Stimulated activated memory B cell treated with anti-CD40 and anti-IgM and Interleukin-4, amounts not matched to agents 10 μg/mL and 1 μg/mL and 100 μg/mL, for 72 hours (primary cell): ENCODE results near the gene EN2.

Experiments
- ATAC-seq: fragments of 150-1000 bp; cut with Tn5 transposase; 2 replicates; pipeline ENCODE4 v1.10.0; 2021
- H3K27ac Mint-ChIP-seq: one replicate; pipeline ENCODE4 v1.8.0; 2022; ENCODE audit warnings: mild to moderate bottlenecking, mixed read lengths
- H3K27me3 Mint-ChIP-seq: one replicate; pipeline ENCODE4 v1.8.0; 2022; ENCODE audit warnings: mixed read lengths
- H3K36me3 Mint-ChIP-seq: one replicate; pipeline ENCODE4 v1.8.0; 2022; ENCODE audit warnings: mixed read lengths
- H3K4me1 Mint-ChIP-seq: one replicate; pipeline ENCODE4 v1.8.0; 2022; ENCODE audit warnings: mixed read lengths
- H3K4me3 Mint-ChIP-seq: one replicate; pipeline ENCODE4 v1.8.0; 2022; ENCODE audit warnings: mild to moderate bottlenecking, moderate library complexity, mixed read lengths
- H3K9me3 Mint-ChIP-seq: one replicate; pipeline ENCODE4 v1.8.0; 2022; ENCODE audit warnings: mixed read lengths

EN2 gene

GRCh38 chr7:155422599-155423336 is 35.2 kb upstream of the EN2 start:
- no peak for ATAC-seq
- peaks cover 75% of the 10 kb centered on the region for H3K27me3 Mint-ChIP-seq

DNA sequence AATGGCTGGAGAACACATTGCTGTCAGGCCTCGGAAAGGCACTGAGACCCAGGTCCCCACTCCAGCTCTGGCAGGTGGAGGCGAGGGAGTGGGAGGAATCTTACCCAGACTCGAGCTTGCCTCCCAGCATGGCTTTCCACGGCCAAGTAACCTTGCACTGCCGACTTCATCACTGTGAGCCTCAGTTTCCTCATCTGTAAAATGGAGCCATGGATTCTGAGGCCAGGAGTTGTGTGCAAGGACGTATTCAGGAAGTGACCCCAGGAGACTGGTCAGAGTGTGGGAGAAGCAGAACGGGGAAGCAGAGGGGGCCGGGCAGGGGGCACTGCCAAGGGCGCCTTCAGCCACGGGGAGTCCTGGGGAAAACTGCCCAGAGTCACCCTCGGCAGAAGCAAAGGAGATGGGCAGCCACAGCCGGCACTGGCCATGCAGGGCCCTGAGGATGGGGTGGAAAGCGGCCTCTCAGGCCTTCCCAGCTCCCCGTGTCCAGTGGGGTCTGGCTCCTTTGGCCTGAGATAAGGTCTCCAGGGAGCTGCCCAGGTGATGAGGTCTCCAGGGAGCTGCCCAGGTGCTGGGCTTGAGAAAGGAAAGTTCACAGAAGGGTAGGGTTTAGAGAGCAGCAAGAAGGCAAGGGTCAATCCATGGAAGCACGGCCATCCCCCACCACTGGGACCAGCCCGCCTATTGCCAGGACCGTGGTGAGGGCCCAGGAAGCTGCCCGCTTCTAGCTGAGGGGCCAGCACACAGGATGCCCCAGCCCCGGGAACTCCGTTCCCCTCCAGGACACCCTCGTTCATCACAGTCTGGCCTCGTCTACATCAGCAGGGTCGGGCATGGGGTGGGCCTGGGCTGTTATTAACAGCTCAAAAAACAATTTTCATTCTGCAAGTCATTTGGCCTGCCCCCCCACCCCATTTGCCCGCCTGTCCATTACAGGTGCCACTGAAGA is 34.3 kb upstream of the EN2 start:
- Mint-ChIP-seq H3K9me3 (no peaks in the 10 kb centered on the region), H3K4me3 (no peak overlapping the region), H3K4me1 (no peaks in the 10 kb centered on the region), H3K27ac (no peak overlapping the region), H3K36me3 (no peaks in the 10 kb centered on the region), H3K27me3 (peaks cover 75% of the 10 kb centered on the region)
- no peak for ATAC-seq

More at GRCh38 chr7:155422599-155423336, 35.2 kb upstream of the EN2 start:
- no peaks in the 10 kb centered on the region for H3K9me3 Mint-ChIP-seq
- no peak overlapping the region for H3K4me3 Mint-ChIP-seq
- no peaks in the 10 kb centered on the region for H3K36me3 Mint-ChIP-seq
- H3K27ac Mint-ChIP-seq = no peak overlapping the region
- H3K4me1 Mint-ChIP-seq = no peaks in the 10 kb centered on the region

DNA sequence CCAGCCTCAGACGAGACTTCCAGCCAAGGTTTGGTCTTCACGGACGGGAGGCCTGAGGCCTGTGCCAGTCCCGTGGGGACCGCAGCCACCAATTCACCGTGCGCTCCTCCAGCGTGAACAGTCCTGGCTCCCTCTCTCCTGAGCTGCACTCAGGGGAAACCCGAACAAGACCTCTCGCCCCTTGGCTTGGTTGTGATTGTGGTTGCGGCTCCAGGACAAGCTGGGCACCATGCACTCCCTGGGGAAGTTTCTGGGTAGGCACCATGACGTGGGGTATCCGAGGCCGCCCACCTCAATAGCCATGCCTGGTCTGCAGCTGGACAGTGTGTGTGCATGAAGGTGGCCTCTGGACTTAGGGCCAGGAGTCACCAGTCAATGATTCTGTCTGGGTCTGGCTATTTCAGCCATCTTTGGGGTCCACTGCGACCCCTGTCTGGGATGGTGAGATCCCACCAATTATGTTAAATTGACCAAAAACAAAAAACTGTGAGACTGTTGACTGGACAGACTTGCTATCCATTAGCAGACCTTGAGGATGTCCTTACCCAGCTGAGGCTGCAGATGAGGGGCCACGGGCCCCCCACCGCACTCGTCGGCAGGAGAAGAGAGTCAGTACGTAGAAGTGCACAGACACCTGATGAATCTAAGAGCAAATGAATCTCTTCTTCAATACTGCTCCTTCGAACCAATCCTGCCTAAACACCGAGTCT is 33.5 kb upstream of the EN2 start:
- Mint-ChIP-seq H3K9me3 (no peaks in the 10 kb centered on the region), H3K4me1 (no peaks in the 10 kb centered on the region), H3K36me3 (no peaks in the 10 kb centered on the region), H3K27me3 (peaks cover 74% of the 10 kb centered on the region), H3K27ac (no peak overlapping the region), H3K4me3 (no peak overlapping the region)
- no peak for ATAC-seq

- H3K27me3 Mint-ChIP-seq = peaks cover 74% of the 10 kb centered on the region
These were observed 33.0 kb upstream of the EN2 start for GRCh38 chr7:155425011-155425340.

GRCh38 chr7:155425887-155426286 is 32.0 kb upstream of the EN2 start:
- Mint-ChIP-seq H3K9me3 (no peaks in the 10 kb centered on the region), H3K27ac (no peak overlapping the region), H3K4me1 (no peaks in the 10 kb centered on the region), H3K4me3 (no peak overlapping the region), H3K27me3 (peaks cover 77% of the 10 kb centered on the region), H3K36me3 (no peaks in the 10 kb centered on the region)
- ATAC-seq = no peak

More at GRCh38 chr7:155425011-155425340, 33.0 kb upstream of the EN2 start:
- H3K36me3 Mint-ChIP-seq = no peaks in the 10 kb centered on the region
- H3K9me3 Mint-ChIP-seq = no peaks in the 10 kb centered on the region
- no peaks in the 10 kb centered on the region for H3K4me1 Mint-ChIP-seq
- H3K4me3 Mint-ChIP-seq = no peak overlapping the region
- no peak overlapping the region for H3K27ac Mint-ChIP-seq
- ATAC-seq = no peak

- Mint-ChIP-seq H3K27me3 (peaks cover 86% of the 10 kb centered on the region), H3K36me3 (no peaks in the 10 kb centered on the region), H3K9me3 (no peaks in the 10 kb centered on the region), H3K27ac (no peak overlapping the region), H3K4me1 (no peaks in the 10 kb centered on the region), H3K4me3 (no peak overlapping the region)
- ATAC-seq = no peak
These were observed 31.2 kb upstream of the EN2 start for GRCh38 chr7:155426543-155427410.

DNA sequence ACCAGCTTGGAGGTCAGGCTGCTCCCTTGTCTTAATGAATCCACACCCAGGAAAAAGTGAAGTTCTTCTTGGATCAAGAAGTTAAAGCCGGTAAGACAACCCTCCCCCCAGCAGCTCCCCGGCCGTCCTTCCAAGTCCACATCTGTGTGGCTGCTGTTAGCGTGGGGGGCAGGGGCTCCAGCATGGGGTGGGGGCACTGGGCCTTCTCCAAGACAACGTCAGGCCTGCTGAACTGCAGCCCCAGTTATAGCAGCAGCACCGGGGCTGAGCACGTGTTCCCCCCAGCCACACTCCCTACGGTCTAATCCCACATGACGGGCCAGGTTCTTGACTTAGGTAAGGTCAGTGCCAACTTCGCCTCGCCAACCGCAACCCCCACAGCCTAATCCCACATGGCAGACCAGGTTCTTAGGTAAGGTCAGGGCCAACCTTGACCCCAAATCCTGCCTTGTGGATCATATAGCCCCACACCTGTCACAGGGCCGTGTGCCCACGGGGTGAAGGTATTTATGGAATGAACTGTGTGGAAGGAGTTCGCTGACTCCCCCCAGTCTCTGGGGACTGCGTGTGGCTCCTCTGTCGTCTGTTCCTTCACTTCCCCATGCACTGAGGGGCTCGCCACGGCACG is 30.4 kb upstream of the EN2 start:
- no peaks in the 10 kb centered on the region for H3K9me3 Mint-ChIP-seq
- H3K4me1 Mint-ChIP-seq = no peaks in the 10 kb centered on the region
- no peaks in the 10 kb centered on the region for H3K36me3 Mint-ChIP-seq
- H3K4me3 Mint-ChIP-seq = no peak overlapping the region
- ATAC-seq = no peak
- peaks cover 86% of the 10 kb centered on the region for H3K27me3 Mint-ChIP-seq
- H3K27ac Mint-ChIP-seq = no peak overlapping the region

GRCh38 chr7:155428171-155428834 is 29.6 kb upstream of the EN2 start:
- H3K36me3 Mint-ChIP-seq = no peaks in the 10 kb centered on the region
- H3K4me1 Mint-ChIP-seq = no peaks in the 10 kb centered on the region
- no peak overlapping the region for H3K4me3 Mint-ChIP-seq
- H3K27ac Mint-ChIP-seq = no peak overlapping the region
- no peak for ATAC-seq
- H3K9me3 Mint-ChIP-seq = peaks cover 1% of the 10 kb centered on the region
- peaks cover 82% of the 10 kb centered on the region for H3K27me3 Mint-ChIP-seq

DNA sequence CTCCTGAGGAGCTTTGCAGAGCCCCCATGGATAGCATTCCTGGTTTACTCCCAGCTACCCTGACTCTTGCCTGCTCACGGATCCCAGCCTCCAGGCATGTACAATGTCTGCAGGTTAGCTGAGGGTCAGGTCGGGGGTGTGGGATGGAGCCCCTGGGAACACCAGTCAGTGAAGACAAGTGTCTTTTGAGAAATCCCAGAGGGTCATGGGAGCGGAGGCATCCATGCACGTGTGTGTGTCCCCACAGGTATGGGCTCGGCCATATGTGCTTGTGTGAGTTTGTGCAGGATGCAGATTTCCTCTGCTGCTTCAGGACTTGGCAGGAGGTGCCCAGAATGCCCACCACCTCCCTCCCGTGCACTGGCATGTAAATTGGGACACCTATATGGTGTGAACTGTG is 28.3 kb upstream of the EN2 start:
- peaks cover 3% of the 10 kb centered on the region for H3K9me3 Mint-ChIP-seq
- no peak for ATAC-seq
- H3K27ac Mint-ChIP-seq = no peak overlapping the region
- no peak overlapping the region for H3K4me3 Mint-ChIP-seq
- peaks cover 69% of the 10 kb centered on the region for H3K27me3 Mint-ChIP-seq
- H3K4me1 Mint-ChIP-seq = no peaks in the 10 kb centered on the region
- H3K36me3 Mint-ChIP-seq = no peaks in the 10 kb centered on the region

- Mint-ChIP-seq H3K27ac (no peak overlapping the region), H3K4me1 (no peaks in the 10 kb centered on the region), H3K27me3 (peaks cover 61% of the 10 kb centered on the region), H3K9me3 (peaks cover 3% of the 10 kb centered on the region), H3K36me3 (no peaks in the 10 kb centered on the region), H3K4me3 (no peak overlapping the region)
- ATAC-seq = no peak
These were observed 27.3 kb upstream of the EN2 start for GRCh38 chr7:155430606-155431005.

DNA sequence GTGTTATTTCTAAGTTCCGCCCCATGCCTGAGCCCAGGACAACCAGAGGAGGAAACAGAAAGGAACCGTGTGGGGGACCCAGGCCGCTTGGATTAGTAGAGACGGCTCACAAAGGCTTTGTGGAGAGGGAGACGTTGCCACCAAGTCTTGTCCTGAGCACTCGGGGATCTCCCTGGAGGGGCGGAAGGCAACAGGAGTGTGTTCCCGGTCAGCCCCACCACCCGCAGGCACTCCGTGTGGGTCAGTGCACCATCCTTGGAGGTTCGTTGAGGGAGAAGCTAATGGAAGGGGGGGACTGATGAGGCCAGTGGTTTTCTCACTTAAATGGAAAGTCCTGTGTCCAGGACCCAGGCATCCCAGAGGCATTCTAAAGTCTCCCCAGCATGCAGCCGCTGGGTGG is 26.7 kb upstream of the EN2 start:
- Mint-ChIP-seq H3K27me3 (peaks cover 61% of the 10 kb centered on the region), H3K4me1 (no peaks in the 10 kb centered on the region), H3K27ac (no peak overlapping the region), H3K9me3 (peaks cover 4% of the 10 kb centered on the region), H3K36me3 (no peaks in the 10 kb centered on the region), H3K4me3 (no peak overlapping the region)
- no peak for ATAC-seq

DNA sequence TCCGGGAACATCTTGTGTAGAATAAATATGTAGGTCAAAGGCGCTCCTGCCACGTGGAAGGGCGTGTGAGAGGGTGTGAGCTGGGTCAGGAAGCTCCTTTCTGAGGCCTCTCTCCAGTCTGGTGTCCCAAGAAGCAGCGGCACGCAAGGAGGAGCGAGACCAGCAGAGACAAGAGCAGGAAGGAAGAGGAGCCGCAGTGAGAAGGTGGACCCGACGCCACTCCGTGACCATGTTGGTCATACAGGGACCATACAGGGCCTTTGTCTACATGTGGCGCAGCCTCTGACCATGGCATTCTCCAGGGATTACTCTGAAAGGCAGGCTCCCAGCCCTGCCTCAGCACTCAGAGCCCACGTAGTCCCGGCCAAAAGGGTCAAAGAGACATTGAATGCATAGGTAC is 26.2 kb upstream of the EN2 start:
- peaks cover 64% of the 10 kb centered on the region for H3K27me3 Mint-ChIP-seq
- ATAC-seq = no peak
- H3K4me1 Mint-ChIP-seq = no peaks in the 10 kb centered on the region
- H3K36me3 Mint-ChIP-seq = no peaks in the 10 kb centered on the region
- H3K9me3 Mint-ChIP-seq = peaks cover 6% of the 10 kb centered on the region
- no peak overlapping the region for H3K4me3 Mint-ChIP-seq
- no peak overlapping the region for H3K27ac Mint-ChIP-seq

DNA sequence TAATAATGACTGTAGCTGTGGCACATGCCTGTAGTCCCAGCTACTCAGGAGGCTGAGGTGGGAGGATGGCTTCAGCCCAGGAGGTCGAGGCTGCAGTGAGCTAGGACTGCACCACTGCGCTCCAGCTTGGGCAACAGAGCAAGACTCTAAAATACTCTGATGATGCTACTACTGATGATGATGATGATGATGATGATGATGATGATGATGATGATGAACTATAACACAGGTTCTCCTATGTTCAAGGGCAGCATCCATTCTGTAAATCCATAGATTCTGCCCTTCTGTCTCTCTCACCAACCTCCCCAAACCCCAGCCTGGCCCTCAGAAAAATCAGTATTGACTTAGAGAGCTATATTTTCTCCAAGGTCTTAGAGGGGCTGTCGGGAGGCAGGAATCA is 22.8 kb upstream of the EN2 start:
- no peak overlapping the region for H3K4me3 Mint-ChIP-seq
- peaks cover 64% of the 10 kb centered on the region for H3K27me3 Mint-ChIP-seq

GRCh38 chr7:155437836-155438235 is 20.1 kb upstream of the EN2 start:
- Mint-ChIP-seq H3K27me3 (peaks cover 66% of the 10 kb centered on the region), H3K27ac (no peak overlapping the region), H3K9me3 (peaks cover 6% of the 10 kb centered on the region), H3K4me3 (no peak overlapping the region), H3K36me3 (no peaks in the 10 kb centered on the region), H3K4me1 (no peaks in the 10 kb centered on the region)
- no peak for ATAC-seq

More for the DNA sequence above, 22.8 kb upstream of the EN2 start:
- no peaks in the 10 kb centered on the region for H3K36me3 Mint-ChIP-seq
- ATAC-seq = no peak
- peaks cover 6% of the 10 kb centered on the region for H3K9me3 Mint-ChIP-seq
- no peak overlapping the region for H3K27ac Mint-ChIP-seq
- H3K4me1 Mint-ChIP-seq = no peaks in the 10 kb centered on the region
